Osteoblast (primary cell): ENCODE data around the gene OPCML. TPM values are rescaled to one million over a fixed set of nuclear protein-coding genes. Genes with fewer than 3 reads are reported as not detected.

ENCODE experiments used
- DNase-seq: peaks from one replicate; pipeline ENCODE4 v3.0.0; 2011; ENCODE audit warnings: low spot score, mixed read lengths; ENCODE audit not compliant: insufficient read length; ENCODE audit errors: missing footprints
- H2AFZ ChIP-seq: 2 replicates; pipeline ENCODE4 v1.6.0; 2011; ENCODE audit warnings: mild to moderate bottlenecking, low read length
- H3K27ac ChIP-seq: 2 replicates; pipeline ENCODE4 v1.5.1; 2011; ENCODE audit warnings: mild to moderate bottlenecking, low read depth, low read length, moderate library complexity
- H3K27me3 ChIP-seq: 2 replicates; pipeline ENCODE4 v1.6.0; 2012; ENCODE audit warnings: mild to moderate bottlenecking, control low read depth, inconsistent platforms, low read length, moderate library complexity; ENCODE audit not compliant: insufficient read depth
- H3K36me3 ChIP-seq: 2 replicates; pipeline ENCODE4 v1.5.1; 2011; ENCODE audit warnings: mild to moderate bottlenecking, low read length, control low read depth, moderate library complexity; ENCODE audit not compliant: insufficient read depth
- H3K4me1 ChIP-seq: 2 replicates; pipeline ENCODE4 v1.5.1; 2011; ENCODE audit warnings: mild to moderate bottlenecking, low read length, control low read depth, moderate library complexity; ENCODE audit not compliant: insufficient read depth
- H3K4me2 ChIP-seq: 2 replicates; pipeline ENCODE4 v1.6.0; 2011; ENCODE audit warnings: mild to moderate bottlenecking, low read length; ENCODE audit not compliant: insufficient read depth
- H3K4me3 ChIP-seq: fragments of 200-600 bp; sonication (generic); 3 replicates; pipeline ENCODE4 v1.5.1; 2012; ENCODE audit warnings: mild to moderate bottlenecking, low read length, inconsistent platforms; ENCODE audit not compliant: insufficient read depth
- H3K79me2 ChIP-seq: 2 replicates; pipeline ENCODE4 v1.6.0; 2012; ENCODE audit warnings: mild to moderate bottlenecking, low read length, control low read depth, inconsistent platforms; ENCODE audit not compliant: insufficient read depth
- H3K9me3 ChIP-seq: 2 replicates; pipeline ENCODE4 v1.5.1; 2011; ENCODE audit warnings: low read depth, low read length, control low read depth
- H4K20me1 ChIP-seq: 2 replicates; pipeline ENCODE4 v1.6.0; 2012; ENCODE audit warnings: mild to moderate bottlenecking, low read length, control low read depth; ENCODE audit not compliant: insufficient read depth
- CTCF ChIP-seq: IDR thresholded peaks from 2 replicates; pipeline ENCODE4 v1.5.1; 2011; ENCODE audit warnings: mild to moderate bottlenecking, low read depth, low read length, moderate library complexity; ENCODE audit errors: extremely low read depth
- total RNA-seq: library from RNA; depleted of rRNA; stranded (reverse); fragments of >200 nt; gene quantifications from 2 replicates; pipeline ENCODE4 v1.2.3, GENCODE V29; 2012

Gene OPCML
- total RNA-seq, 1 donor = 0.36 TPM

GRCh38 chr11:132925825-132926469 is 606.4 kb downstream of the OPCML start:
- no peaks in the 10 kb centered on the region for H3K27me3 ChIP-seq
- H3K4me1 ChIP-seq = no peaks in the 10 kb centered on the region
- no peak for TF ChIP-seq CTCF
- H3K79me2 ChIP-seq = no peaks in the 10 kb centered on the region
- H3K4me2 ChIP-seq = no peak overlapping the region
- no peaks in the 10 kb centered on the region for H4K20me1 ChIP-seq
- DNase-seq = no peak
- no peak overlapping the region for H3K27ac ChIP-seq
- H3K9me3 ChIP-seq = no peaks in the 10 kb centered on the region
- H3K36me3 ChIP-seq = no peaks in the 10 kb centered on the region
- no peak overlapping the region for H2AFZ ChIP-seq
- H3K4me3 ChIP-seq = no peak overlapping the region

- H3K79me2 ChIP-seq = no peaks in the 10 kb centered on the region
- no peak for TF ChIP-seq CTCF
- no peaks in the 10 kb centered on the region for H3K36me3 ChIP-seq
- H3K4me3 ChIP-seq = no peak overlapping the region
- H3K4me1 ChIP-seq = no peaks in the 10 kb centered on the region
- H3K27ac ChIP-seq = no peak overlapping the region
- no peak overlapping the region for H2AFZ ChIP-seq
- H4K20me1 ChIP-seq = no peaks in the 10 kb centered on the region
- no peak for DNase-seq
- H3K27me3 ChIP-seq = no peaks in the 10 kb centered on the region
- H3K9me3 ChIP-seq = no peaks in the 10 kb centered on the region
- H3K4me2 ChIP-seq = no peak overlapping the region
Observed at GRCh38 chr11:132921597-132921996, 610.7 kb downstream of the OPCML start.

- H2AFZ ChIP-seq = no peak overlapping the region
Observed at GRCh38 chr11:132920451-132921096, 611.7 kb downstream of the OPCML start.

More at GRCh38 chr11:132920451-132921096, 611.7 kb downstream of the OPCML start:
- H3K79me2 ChIP-seq = no peaks in the 10 kb centered on the region
- no peaks in the 10 kb centered on the region for H3K36me3 ChIP-seq
- no peaks in the 10 kb centered on the region for H3K27me3 ChIP-seq
- no peaks in the 10 kb centered on the region for H4K20me1 ChIP-seq
- TF ChIP-seq CTCF = no peak
- H3K4me3 ChIP-seq = no peak overlapping the region
- H3K4me2 ChIP-seq = no peak overlapping the region
- no peak for DNase-seq
- H3K9me3 ChIP-seq = no peaks in the 10 kb centered on the region
- H3K27ac ChIP-seq = no peak overlapping the region
- H3K4me1 ChIP-seq = no peaks in the 10 kb centered on the region
